Measurements from ENCODE around the gene PARVG. TPM values are rescaled to one million over a fixed set of nuclear protein-coding genes. Genes with fewer than 3 reads are reported as not detected.

Gene PARVG
- total and polyA plus RNA-seq, 2 of the 13 experiments (the other 11 are each of a cell fraction or from before 2014, with no cell fraction given): not detected

GRCh38 chr22:44237290-44237689 is 56.6 kb downstream of the PARVG start:
- POLR2A ChIA-PET: no interaction called here
- Histone ChIP-seq H3K27me3 (ENCODE audit: control insufficient read depth in 1 of 2, insufficient read depth in 2 of 2, low read length in 2 of 2) (no peaks in the 10 kb centered on the region), H2AFZ (ENCODE audit: low read length) (no peak overlapping the region), H4K20me1 (ENCODE audit: insufficient read depth, low read length) (no peaks in the 10 kb centered on the region), H3K9me3 (ENCODE audit: low read length) (no peaks in the 10 kb centered on the region), H3K36me3 (replicated peaks in 1 of 2; ENCODE audit: control insufficient read depth in 1 of 2, insufficient read depth in 2 of 2, low read length in 2 of 2) (no peaks in the 10 kb centered on the region), H3K4me1 (ENCODE audit: insufficient read depth, low read length) (no peaks in the 10 kb centered on the region), H3K4me3 (replicated peaks in 1 of 3; ENCODE audit: insufficient read depth in 1 of 3, low read depth in 2 of 3, low read length in 3 of 3) (no peak overlapping the region), H3K27ac (ENCODE audit: extremely low read length, insufficient read depth, low read length) (no peak overlapping the region), H3K4me2 (ENCODE audit: low read depth, low read length) (no peak overlapping the region), H3K79me2 (ENCODE audit: insufficient read depth, low read length) (no peaks in the 10 kb centered on the region), H3K9ac (ENCODE audit: insufficient read depth, low read depth, low read length) (no peak overlapping the region)
- no peak for TF ChIP-seq ZNF776 (CRISPR knock-in tag; IDR thresholded peaks at IDR 0.05)
- TF ChIP-seq RXRA (CRISPR knock-in tag; IDR thresholded peaks at IDR 0.05): no peak
- no peak for TF ChIP-seq GFI1 (CRISPR knock-in tag; IDR thresholded peaks at IDR 0.05; ENCODE audit: borderline replicate concordance)
- no peak for TF ChIP-seq ZNF101 (CRISPR knock-in tag; IDR thresholded peaks at IDR 0.05; ENCODE audit: borderline replicate concordance, low read depth)
- no peak for TF ChIP-seq ZNF768 (CRISPR knock-in tag; IDR thresholded peaks at IDR 0.05)
- no peak for TF ChIP-seq IRX3 (CRISPR knock-in tag; IDR thresholded peaks at IDR 0.05; ENCODE audit: borderline replicate concordance, low read depth)
- TF ChIP-seq ZNF232 (CRISPR knock-in tag; IDR thresholded peaks at IDR 0.05; ENCODE audit: borderline replicate concordance): no peak
- TF ChIP-seq SIN3A (IDR thresholded peaks at IDR 0.05; ENCODE audit: borderline replicate concordance, low read depth, low read length): no peak
- TF ChIP-seq ZNF687 (CRISPR knock-in tag; IDR thresholded peaks at IDR 0.05): no peak
- TF ChIP-seq CENPT (CRISPR knock-in tag; IDR thresholded peaks at IDR 0.05; ENCODE audit: low read depth): no peak
- TF ChIP-seq ZNF790 (CRISPR knock-in tag; IDR thresholded peaks at IDR 0.05; ENCODE audit: borderline replicate concordance): no peak
- TF ChIP-seq JDP2 (CRISPR knock-in tag; IDR thresholded peaks at IDR 0.05; ENCODE audit: borderline replicate concordance): no peak
- TF ChIP-seq ZEB1 (IDR thresholded peaks at IDR 0.05; ENCODE audit: insufficient replicate concordance, low read depth): no peak
- TF ChIP-seq ZNF503 (CRISPR knock-in tag; IDR thresholded peaks at IDR 0.05): no peak
- TF ChIP-seq ATF7-NPFF (CRISPR knock-in tag; IDR thresholded peaks at IDR 0.05; ENCODE audit: low read depth): no peak
- no peak for TF ChIP-seq ATF4 (CRISPR knock-in tag; IDR thresholded peaks at IDR 0.05)
- TF ChIP-seq ZNF383 (CRISPR knock-in tag; IDR thresholded peaks at IDR 0.05; ENCODE audit: borderline replicate concordance): no peak
- no peak for TF ChIP-seq ZFP62 (CRISPR knock-in tag; IDR thresholded peaks at IDR 0.05)
- no peak for DNase-seq (ENCODE audit: low spot score)
- in situ Hi-C loops (cut with HindIII; ENCODE audit: extremely low pct_ligation_motif_present, low pct_unique_long_range_greater_than_20kb): no loop called here
- BruUV-seq (replicated peaks): no TSS peak
- FAIRE-seq: no peak
- intact Hi-C loops (cut with micrococcal nuclease; ENCODE audit: unreplicated experiment): no loop called here
- no peak for ATAC-seq
- CTCF ChIA-PET (ENCODE audit: low intra/inter-chr PET ratio, low total read pairs): no interaction called here
